ENCODE data around the gene USP28.

DNA sequence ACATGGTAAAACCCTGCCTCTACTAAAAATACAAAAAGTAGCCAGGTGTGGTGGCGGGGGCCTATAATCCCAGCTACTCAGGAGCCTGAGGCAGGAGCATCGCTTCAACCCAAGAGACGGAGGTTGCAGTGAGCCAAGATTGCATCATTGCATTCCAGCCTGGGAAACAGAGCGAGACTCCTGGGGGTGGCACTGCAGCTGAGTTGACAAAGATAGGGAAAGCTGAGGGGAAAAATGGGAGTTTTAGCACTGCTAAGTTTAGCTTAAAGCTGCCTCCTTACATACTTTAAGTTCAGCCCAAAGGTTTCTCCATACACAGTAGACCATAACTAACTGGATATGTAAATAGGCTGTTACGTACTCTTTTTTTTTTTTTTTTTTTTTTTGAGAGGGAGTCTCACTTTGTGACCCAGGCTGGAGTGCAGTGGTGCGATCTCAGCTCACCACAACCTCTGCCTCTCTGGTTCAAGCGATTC, 9.0 kb upstream of the USP28 start:
- TF ChIP-seq, protein P1, sequence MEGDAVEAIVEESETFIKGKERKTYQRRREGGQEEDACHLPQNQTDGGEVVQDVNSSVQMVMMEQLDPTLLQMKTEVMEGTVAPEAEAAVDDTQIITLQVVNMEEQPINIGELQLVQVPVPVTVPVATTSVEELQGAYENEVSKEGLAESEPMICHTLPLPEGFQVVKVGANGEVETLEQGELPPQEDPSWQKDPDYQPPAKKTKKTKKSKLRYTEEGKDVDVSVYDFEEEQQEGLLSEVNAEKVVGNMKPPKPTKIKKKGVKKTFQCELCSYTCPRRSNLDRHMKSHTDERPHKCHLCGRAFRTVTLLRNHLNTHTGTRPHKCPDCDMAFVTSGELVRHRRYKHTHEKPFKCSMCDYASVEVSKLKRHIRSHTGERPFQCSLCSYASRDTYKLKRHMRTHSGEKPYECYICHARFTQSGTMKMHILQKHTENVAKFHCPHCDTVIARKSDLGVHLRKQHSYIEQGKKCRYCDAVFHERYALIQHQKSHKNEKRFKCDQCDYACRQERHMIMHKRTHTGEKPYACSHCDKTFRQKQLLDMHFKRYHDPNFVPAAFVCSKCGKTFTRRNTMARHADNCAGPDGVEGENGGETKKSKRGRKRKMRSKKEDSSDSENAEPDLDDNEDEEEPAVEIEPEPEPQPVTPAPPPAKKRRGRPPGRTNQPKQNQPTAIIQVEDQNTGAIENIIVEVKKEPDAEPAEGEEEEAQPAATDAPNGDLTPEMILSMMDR (conservative IDR thresholded peaks at IDR 0.05; ENCODE audit: low read depth, low read length), result no peak
- no peak for TF ChIP-seq EZH2 (IDR thresholded peaks at IDR 0.05; ENCODE audit: borderline replicate concordance, low read depth, low read length, poor library complexity, severe bottlenecking)
